HG02973 (cell line): ENCODE results near the gene HSPA9.
A peak's percentile ranks its signal among the peaks of the same experiment; 100 is the strongest.

ENCODE experiments used
- ATAC-seq: cut with Tn5 transposase; IDR thresholded peaks from one replicate; pipeline ENCODE4 v1.9.1; 2021; ENCODE audit warnings: moderate library complexity; ENCODE audit not compliant: unreplicated experiment

HSPA9 gene

GRCh38 chr5:138564242-138564641, 11.0 kb downstream of the HSPA9 start:
- no peak for ATAC-seq

DNA sequence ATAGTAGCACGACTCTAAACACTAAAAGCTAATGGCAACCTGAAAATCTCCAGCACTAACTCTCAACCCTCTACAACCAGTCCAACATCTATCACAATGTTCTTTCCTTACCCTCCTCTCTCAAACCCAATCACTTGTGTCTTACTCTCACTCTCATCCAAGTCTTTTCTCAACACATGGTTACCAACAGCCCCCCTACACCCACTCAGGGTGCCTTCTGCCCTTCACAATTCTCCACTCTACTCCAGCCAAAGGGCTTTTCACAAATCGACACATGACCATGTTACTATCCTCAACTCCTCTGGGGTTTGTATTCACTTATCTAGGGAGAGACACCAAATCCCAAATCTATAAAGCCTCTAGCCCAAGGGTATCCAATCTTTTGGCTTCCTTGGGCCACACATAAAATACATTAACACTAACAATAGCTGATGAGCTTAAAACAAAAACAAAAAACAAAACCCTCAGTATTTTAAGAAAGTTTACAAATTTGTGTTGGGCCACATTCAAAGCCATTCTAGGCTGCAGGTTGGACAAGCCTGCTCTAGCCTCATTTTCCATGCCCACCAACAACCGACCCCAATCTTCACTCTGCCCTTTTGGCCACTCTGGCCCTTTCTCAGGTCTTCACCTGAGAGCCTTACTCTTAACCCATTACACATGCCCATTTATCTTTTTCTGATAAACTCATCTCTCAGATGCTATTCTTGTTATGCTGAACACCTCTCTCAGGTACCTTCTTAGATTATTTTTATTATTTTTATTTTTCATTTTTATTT, 11.7 kb downstream of the HSPA9 start:
- ATAC-seq, result no peak

DNA sequence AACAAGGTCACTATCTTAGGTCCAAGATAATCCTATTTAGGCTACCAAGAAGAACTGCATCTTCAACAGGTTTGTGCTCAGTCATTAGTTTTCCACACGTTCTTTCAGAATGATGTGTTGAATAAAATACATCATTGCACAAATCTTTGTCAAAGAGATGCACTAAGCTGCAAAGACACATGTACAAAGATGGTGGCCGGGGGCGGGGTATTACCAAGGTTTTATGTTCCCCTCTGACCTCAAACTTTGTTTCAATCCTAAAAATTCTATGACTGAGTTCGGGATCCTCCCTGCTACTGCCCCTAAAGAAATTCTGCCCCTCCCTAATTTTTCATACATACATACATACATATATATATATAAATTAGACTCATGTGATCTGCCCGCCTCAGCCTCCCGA, 14.2 kb downstream of the HSPA9 start:
- no peak for ATAC-seq

GRCh38 chr5:138559937-138560336, 15.3 kb downstream of the HSPA9 start:
- ATAC-seq, result no peak

GRCh38 chr5:138557677-138558076, 17.5 kb downstream of the HSPA9 start:
- ATAC-seq, result no peak

DNA sequence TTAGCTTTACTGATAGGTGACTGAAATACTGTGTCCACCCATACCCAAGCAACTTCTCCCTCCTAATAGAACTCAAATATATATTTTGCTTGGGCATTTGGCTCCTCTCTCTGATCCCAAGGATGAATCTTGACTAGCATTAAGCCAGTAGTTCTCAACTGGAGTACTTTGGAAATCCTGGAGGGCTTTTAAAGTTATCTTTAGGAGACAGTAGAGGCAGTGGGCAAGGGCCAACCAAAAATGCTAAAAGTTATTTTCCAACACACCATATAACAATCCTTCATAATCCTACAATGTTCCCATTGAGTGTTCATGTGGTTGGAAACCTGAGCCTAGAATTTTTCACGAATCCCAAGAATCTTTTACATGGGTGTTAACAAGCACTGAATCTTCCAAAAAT, 21.1 kb downstream of the HSPA9 start:
- no peak for ATAC-seq

DNA sequence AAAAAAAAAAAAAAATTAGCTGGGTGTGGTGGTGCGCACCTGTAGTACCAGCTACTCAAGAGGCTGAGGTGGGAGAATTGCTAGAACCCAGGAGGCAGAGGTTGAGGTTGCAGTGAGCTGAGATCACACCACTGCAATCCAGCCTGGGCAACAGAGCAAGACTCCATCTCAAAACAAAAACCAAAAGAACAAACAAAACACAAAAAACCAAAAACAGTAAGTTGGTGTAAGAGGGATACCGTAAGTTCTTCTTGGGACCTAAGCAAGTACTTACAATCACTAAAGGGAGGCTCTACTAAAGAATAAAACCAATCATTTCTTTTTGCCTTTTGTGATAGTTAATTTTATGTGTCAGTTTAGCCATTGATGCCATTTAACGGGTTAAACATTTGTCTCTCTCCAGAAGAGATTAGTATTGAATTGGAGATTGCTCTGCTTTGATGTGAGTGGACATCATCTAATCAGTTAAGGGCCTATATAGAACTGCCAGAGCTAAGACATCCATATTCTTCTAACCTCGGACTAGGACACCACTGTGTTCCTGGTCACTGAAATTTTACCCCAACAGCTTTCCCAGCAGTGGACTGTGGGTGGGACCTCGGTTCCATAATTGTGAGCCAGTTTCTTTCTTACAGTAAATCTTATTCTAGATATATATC, 21.6 kb downstream of the HSPA9 start:
- no peak for ATAC-seq

DNA sequence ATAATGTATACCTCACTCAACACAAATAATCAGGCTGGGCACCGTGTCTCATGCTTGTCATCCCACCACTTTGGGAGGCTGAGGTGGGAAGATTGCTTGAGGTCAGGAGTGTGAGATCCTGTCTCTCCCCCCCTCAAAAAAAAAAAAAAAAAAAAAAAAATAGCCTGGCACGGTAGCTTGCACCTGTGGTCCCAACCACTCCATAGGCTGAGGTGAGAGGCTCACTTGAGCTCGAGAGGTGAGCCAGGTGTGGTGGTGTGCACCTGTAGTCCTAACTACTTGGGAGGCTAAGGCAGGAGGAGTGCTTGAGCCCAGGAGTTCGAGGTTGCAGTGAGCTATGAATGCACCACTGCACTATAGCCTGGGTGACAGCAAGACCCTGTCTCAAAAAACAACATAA, 22.5 kb downstream of the HSPA9 start:
- ATAC-seq, result no peak

- no peak for ATAC-seq
Observed at GRCh38 chr5:138549414-138549813, 25.8 kb downstream of the HSPA9 start.

DNA sequence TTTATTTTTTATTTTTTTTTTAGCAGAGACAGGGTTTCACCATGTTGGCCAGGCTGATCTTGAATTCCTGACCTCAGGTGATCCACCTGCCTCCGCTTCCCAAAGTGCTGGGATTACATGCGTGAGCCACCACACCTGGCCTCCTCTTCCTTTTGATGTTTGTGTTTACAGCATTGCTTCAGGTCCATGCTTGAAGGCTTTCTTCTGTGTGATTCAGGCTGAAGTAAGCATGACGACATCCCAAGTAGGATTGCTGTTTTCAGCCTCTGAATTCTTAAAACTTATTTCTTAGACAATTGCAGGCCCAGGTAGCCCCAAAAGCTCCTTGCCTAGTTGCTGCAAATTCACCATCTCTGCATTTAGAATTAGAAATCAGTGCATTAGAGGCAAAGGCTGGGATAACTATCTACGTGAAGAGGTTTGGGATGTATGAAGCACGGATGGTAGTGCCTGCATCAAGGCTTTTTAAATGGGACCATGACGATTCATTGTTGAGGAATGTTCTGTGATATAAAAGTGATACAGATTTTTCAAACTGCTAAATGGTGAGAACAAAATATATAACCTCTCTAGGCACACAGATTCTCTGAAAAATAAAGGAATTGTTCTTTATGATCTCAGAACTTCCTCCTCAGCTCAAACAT, 29.2 kb downstream of the HSPA9 start:
- no peak for ATAC-seq

GRCh38 chr5:138544181-138545134, 30.7 kb downstream of the HSPA9 start:
- no peak for ATAC-seq

DNA sequence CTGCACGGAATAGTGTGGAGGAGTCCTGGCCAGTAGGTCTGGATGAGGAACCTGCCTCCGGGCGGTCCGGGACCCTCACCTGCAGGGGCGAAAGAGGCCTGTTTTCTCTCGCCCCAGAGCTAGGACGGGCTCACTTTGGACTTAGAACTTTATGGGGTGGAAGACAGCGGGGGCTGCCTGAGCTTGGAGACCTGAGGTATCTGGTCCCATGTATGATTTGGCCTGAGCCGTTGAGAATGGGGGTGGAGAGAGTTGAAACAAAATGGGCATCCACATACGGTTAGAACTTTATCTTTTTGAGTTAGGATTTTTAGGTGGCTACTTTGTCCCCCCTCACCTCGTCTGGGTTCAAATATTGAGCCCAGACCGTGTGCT, 31.5 kb downstream of the HSPA9 start:
- peak; percentile 47 for ATAC-seq

GRCh38 chr5:138542956-138543729, 32.1 kb downstream of the HSPA9 start, which contains the start of gene ETF1:
Gene ETF1, minus strand, starts transcription at chr5:138543236. Its CDS starts 318 bp downstream, at chr5:138542918.
- ATAC-seq, result peak; percentile 87

- ATAC-seq, result peak; percentile 1
Observed at GRCh38 chr5:138542180-138542955, 32.8 kb downstream of the HSPA9 start.

DNA sequence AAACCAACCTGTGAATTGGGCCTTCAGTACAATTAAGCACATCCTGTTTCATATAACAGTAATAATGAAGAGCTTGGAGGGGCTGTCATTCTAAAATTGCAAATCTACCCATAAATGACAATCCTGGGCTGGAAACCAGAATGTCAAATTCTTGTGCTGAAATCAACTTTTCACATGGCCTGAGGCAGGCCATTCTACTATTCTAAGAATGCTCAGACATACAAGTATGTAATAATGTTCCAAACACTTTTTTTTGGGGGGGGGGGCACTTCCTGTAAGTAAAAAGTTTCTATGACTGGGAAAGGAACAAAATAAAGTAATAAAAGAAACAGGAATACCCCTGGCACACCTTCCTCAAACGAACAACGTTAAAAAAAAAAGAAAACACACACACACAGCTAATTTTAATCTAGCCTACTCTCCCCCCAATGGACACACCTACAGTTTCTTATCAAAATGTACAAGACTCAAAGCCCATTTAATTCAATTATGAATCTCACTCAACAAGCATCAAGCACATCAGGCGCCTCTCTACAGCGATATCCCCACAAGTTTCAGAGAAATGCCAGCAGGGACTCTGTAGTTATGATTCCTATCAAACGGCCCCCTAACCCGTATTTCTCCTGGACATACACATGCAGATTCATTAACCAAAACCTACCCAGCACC, 33.6 kb downstream of the HSPA9 start:
- ATAC-seq, result no peak

DNA sequence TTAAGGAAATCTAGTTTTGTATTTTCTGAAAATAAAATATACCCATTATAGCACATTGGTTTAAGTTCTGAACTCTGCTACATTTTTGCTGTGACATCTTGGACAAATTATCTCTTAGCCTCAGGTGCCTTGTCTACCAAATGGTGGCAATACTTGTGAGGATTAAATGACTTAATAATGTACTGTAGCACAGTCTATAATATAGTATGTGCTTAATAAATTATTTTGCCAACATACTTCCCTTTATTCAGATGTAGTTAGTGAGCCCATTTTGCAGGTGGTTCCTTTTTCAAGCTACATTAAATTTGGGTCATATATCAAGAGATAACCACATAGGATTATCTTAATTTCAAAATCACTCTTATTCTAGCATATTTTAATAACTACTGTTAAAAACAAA, 35.4 kb downstream of the HSPA9 start:
- ATAC-seq, result no peak

- no peak for ATAC-seq
Observed at GRCh38 chr5:138538943-138539627, 36.1 kb downstream of the HSPA9 start.

DNA sequence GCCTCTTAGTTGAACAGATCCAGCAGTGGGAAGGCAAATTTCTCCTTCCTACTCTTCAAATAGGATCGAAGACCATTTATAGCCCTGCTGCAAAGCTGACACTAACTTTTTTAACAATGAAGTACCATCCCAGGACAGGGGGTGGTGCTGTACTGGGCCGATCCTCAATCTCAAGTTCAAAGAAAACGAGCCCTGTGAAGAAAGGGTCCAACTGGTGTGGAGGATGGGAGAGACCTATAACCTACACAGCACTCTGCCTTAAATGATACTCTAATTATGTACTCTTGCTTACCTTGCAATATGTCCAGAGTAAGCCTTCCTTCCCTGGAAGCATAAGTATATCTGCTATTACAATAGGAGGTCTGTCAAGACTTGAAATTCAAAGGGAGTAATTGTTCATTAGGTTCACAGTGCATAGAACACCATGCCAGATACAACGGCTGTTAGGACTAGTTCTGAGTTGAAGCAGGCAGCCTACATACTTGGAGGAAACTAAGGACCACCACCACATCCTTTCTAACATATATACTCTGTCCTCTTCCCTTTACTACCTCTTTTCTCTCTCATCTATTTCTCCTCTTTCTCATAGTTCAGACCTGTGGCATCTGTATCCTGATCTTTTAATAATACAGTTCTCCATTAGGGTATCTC, 38.4 kb downstream of the HSPA9 start:
- no peak for ATAC-seq
